Effector memory CD8-positive, alpha-beta T cell (primary cell): Measurements from ENCODE around the gene TOX3.

ENCODE experiments used
- ATAC-seq: fragments of 150-1000 bp; cut with Tn5 transposase; replicated peaks from 2 replicates; pipeline ENCODE4 v1.10.0; 2021; ENCODE audit warnings: mild to moderate bottlenecking, moderate library complexity
- DNase-seq, 3 experiments: peaks; one replicate each; pipeline ENCODE4 v3.0.0; 2021
- H3K27ac Mint-ChIP-seq, 2 donors: one replicate each; pipeline ENCODE4 v1.8.0; 2022; ENCODE audit warnings: mild to moderate bottlenecking in 2 of 2, mixed read lengths in 2 of 2, moderate library complexity in 2 of 2
- H3K27me3 Mint-ChIP-seq, 2 donors: one replicate each; pipeline ENCODE4 v1.8.0; 2022; ENCODE audit warnings: mixed read lengths in 2 of 2
- H3K36me3 Mint-ChIP-seq: one replicate; pipeline ENCODE4 v1.8.0; 2022; ENCODE audit warnings: mild to moderate bottlenecking, moderate library complexity, mixed read lengths; ENCODE audit not compliant: insufficient read depth
- H3K4me1 Mint-ChIP-seq, 2 donors: one replicate each; pipeline ENCODE4 v1.8.0; 2022; ENCODE audit warnings: low read depth in 2 of 2, mixed read lengths in 2 of 2
- H3K4me3 Mint-ChIP-seq, 2 donors: one replicate each; pipeline ENCODE4 v1.8.0; 2022; ENCODE audit warnings: mild to moderate bottlenecking in 2 of 2, mixed read lengths in 2 of 2, moderate library complexity in 2 of 2
- H3K9me3 Mint-ChIP-seq, 2 donors: one replicate each; pipeline ENCODE4 v1.8.0; 2022; ENCODE audit warnings: mixed read lengths in 2 of 2

TOX3 gene

GRCh38 chr16:52460639-52461178 lies 86.2 kb downstream of the TOX3 start:
- Mint-ChIP-seq H3K4me1 (no peaks in the 10 kb centered on the region), H3K4me3 (no peak overlapping the region), H3K27ac (no peak overlapping the region)

GRCh38 chr16:52456368-52456767 lies 90.6 kb downstream of the TOX3 start:
- H3K27ac Mint-ChIP-seq = no peak overlapping the region
- no peak overlapping the region for H3K4me3 Mint-ChIP-seq
- no peaks in the 10 kb centered on the region for H3K27me3 Mint-ChIP-seq
- no peak for DNase-seq
- no peak for ATAC-seq
- no peaks in the 10 kb centered on the region for H3K4me1 Mint-ChIP-seq
- H3K36me3 Mint-ChIP-seq = no peaks in the 10 kb centered on the region
- no peaks in the 10 kb centered on the region for H3K9me3 Mint-ChIP-seq

More at GRCh38 chr16:52460639-52461178, 86.2 kb downstream of the TOX3 start:
- Mint-ChIP-seq H3K27me3 (no peaks in the 10 kb centered on the region), H3K9me3 (no peaks in the 10 kb centered on the region), H3K36me3 (no peaks in the 10 kb centered on the region)
- DNase-seq (no peak), ATAC-seq (no peak)

- no peak for DNase-seq
- H3K9me3 Mint-ChIP-seq = peaks cover 0 to 2% of the 10 kb centered on the region in 2 donors
- no peaks in the 10 kb centered on the region for H3K36me3 Mint-ChIP-seq
- ATAC-seq = no peak
- H3K27ac Mint-ChIP-seq = no peak overlapping the region
- H3K4me1 Mint-ChIP-seq = no peaks in the 10 kb centered on the region
- no peaks in the 10 kb centered on the region for H3K27me3 Mint-ChIP-seq
- no peak overlapping the region for H3K4me3 Mint-ChIP-seq
These were observed 91.2 kb downstream of the TOX3 start for GRCh38 chr16:52455549-52456277.

- Mint-ChIP-seq H3K27ac (no peak overlapping the region), H3K4me3 (no peak overlapping the region), H3K4me1 (no peaks in the 10 kb centered on the region), H3K9me3 (peaks cover 2 to 16% of the 10 kb centered on the region in 2 donors), H3K36me3 (no peaks in the 10 kb centered on the region), H3K27me3 (no peaks in the 10 kb centered on the region)
- ATAC-seq (no peak), DNase-seq (no peak)
These were observed 93.3 kb downstream of the TOX3 start for GRCh38 chr16:52453644-52454043.

DNA sequence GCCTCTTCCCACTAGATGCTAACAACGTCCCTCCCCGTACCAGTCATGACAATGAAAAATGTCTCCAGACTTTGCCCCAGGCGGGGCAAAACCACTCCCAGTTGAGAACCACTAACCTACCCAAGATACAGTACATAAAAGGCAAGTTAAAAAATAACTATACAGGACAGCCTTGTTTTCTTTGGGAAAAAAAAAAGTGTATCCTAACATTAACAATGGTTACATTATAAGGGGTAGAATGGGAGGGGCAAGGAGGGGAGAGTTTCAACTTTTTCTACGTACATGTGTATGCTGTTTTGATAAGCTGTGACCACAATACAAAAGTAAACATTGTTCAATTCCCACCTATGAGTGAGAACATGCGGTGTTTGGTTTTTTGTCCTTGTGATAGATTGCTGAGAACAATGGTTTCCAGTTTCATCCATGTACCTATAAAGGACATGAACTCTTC lies 94.9 kb downstream of the TOX3 start:
- Mint-ChIP-seq H3K9me3 (peaks cover 2 to 18% of the 10 kb centered on the region in 2 donors), H3K4me3 (no peak overlapping the region), H3K4me1 (no peaks in the 10 kb centered on the region), H3K36me3 (no peaks in the 10 kb centered on the region), H3K27me3 (no peaks in the 10 kb centered on the region), H3K27ac (no peak overlapping the region)
- ATAC-seq (no peak), DNase-seq (no peak)

DNA sequence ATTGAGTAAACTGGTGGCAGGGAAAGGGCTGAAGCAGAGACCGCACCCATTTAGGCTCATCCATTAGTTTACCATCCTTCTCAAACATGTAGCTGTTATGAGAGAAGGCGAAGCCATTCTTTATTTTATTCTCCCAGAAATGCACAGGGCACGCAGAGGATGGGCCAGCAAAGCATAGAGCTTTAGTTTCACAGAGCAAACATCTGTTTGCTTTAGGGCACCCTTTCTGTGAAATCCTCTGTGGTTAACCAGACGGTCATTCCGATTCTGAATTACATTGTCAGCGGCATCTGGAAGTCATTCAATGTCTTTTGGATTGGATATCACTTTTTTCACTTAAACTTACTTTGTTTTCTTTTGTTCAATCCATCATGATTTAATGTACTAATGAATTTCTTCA lies 96.0 kb downstream of the TOX3 start:
- no peak overlapping the region for H3K4me3 Mint-ChIP-seq
- H3K27me3 Mint-ChIP-seq = no peaks in the 10 kb centered on the region
- H3K9me3 Mint-ChIP-seq = peaks cover 2 to 18% of the 10 kb centered on the region in 2 donors
- H3K27ac Mint-ChIP-seq = no peak overlapping the region
- no peaks in the 10 kb centered on the region for H3K36me3 Mint-ChIP-seq
- no peaks in the 10 kb centered on the region for H3K4me1 Mint-ChIP-seq
- ATAC-seq (no peak), DNase-seq (no peak)

- Mint-ChIP-seq H3K36me3 (no peaks in the 10 kb centered on the region), H3K27ac (no peak overlapping the region), H3K4me1 (no peaks in the 10 kb centered on the region), H3K9me3 (peaks cover 2 to 18% of the 10 kb centered on the region in 2 donors), H3K27me3 (no peaks in the 10 kb centered on the region), H3K4me3 (no peak overlapping the region)
- no peak for ATAC-seq
- no peak for DNase-seq
These were observed 96.7 kb downstream of the TOX3 start for GRCh38 chr16:52450241-52450640.

- peaks cover 2 to 18% of the 10 kb centered on the region in 2 donors for H3K9me3 Mint-ChIP-seq
- H3K27ac Mint-ChIP-seq = no peak overlapping the region
- H3K4me3 Mint-ChIP-seq = no peak overlapping the region
- DNase-seq (no peak), ATAC-seq (no peak)
- H3K4me1 Mint-ChIP-seq = no peaks in the 10 kb centered on the region
- no peaks in the 10 kb centered on the region for H3K36me3 Mint-ChIP-seq
- no peaks in the 10 kb centered on the region for H3K27me3 Mint-ChIP-seq
These were observed 100.9 kb downstream of the TOX3 start for GRCh38 chr16:52446080-52446479.

GRCh38 chr16:52441886-52442285 lies 105.1 kb downstream of the TOX3 start:
- H3K4me1 Mint-ChIP-seq = no peaks in the 10 kb centered on the region
- H3K27ac Mint-ChIP-seq = no peak overlapping the region
- ATAC-seq = no peak
- no peak overlapping the region for H3K4me3 Mint-ChIP-seq
- peaks cover 3 to 11% of the 10 kb centered on the region in 2 donors for H3K9me3 Mint-ChIP-seq
- H3K36me3 Mint-ChIP-seq = no peaks in the 10 kb centered on the region
- no peak for DNase-seq
- no peaks in the 10 kb centered on the region for H3K27me3 Mint-ChIP-seq

DNA sequence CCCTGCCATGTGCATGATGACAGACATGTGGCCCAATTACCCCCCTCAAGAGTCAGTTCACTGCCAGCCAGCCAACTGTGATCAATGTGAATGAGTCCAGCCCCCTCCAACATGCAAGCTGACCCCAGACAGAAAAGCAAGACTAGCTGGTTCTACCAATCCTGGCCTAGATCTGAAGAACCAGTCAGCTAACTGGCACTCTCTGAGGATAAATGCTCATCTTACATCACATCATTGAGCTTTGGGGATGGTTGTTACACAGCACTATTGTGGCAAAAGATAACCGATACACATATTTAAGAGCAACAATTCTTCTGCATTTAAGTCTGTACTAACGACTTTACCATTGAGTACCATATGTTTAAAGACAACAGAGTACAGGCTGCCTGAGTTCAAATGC lies 106.7 kb downstream of the TOX3 start:
- H3K4me1 Mint-ChIP-seq = no peaks in the 10 kb centered on the region
- no peaks in the 10 kb centered on the region for H3K27me3 Mint-ChIP-seq
- ATAC-seq (no peak), DNase-seq (no peak)
- H3K9me3 Mint-ChIP-seq = peaks cover 3 to 11% of the 10 kb centered on the region in 2 donors
- no peak overlapping the region for H3K4me3 Mint-ChIP-seq
- no peaks in the 10 kb centered on the region for H3K36me3 Mint-ChIP-seq
- no peak overlapping the region for H3K27ac Mint-ChIP-seq

DNA sequence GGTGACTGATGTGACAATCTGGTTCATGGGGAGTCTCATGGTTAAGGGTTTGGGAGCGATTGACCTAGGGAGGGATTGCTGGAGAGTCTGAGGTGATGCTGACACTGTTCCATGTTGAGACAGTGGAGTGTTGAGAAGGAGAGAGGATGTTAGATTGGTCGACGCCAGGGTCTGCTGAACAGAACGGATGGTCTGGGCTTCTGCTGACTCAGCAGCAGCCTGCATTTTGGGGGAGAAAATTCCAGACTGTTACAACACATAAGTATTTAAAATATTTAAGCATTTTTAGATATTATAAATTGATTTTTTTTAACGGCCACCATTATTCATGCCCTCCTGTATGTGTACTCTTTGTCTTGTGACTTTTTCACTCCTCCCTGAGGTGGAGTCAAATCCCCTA lies 107.2 kb downstream of the TOX3 start:
- Mint-ChIP-seq H3K4me1 (no peaks in the 10 kb centered on the region), H3K9me3 (peaks cover 3 to 11% of the 10 kb centered on the region in 2 donors), H3K4me3 (no peak overlapping the region), H3K36me3 (no peaks in the 10 kb centered on the region), H3K27me3 (no peaks in the 10 kb centered on the region), H3K27ac (no peak overlapping the region)
- DNase-seq = no peak
- no peak for ATAC-seq

DNA sequence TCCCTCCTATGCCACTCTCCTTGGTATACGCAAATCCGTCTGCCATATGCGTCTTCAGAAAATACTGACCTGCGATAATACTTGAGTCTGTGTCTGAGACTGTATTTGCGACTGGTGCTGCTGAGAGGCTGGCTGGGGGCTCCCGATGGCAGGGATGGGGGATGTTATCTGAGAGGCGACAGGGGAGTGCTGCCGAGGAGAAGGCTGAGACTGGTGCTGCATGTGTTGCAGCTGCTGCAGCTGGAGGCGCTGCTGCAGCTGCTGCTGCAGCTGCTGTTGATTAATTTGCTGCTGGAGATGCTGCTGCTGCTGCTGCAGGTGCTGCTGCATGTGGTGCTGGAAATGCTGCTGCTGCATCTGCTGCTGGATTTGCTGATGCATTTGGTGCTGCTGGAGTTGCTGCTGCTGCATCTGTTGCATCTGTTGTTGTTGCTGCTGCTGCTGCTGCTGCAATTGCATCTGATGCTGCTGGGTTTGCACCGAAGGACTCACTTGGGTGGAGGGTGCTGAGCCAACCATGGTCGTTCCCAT lies 107.7 kb downstream of the TOX3 start:
- Mint-ChIP-seq H3K4me1 (no peaks in the 10 kb centered on the region), H3K9me3 (peaks cover 4 to 15% of the 10 kb centered on the region in 2 donors), H3K36me3 (no peaks in the 10 kb centered on the region), H3K27me3 (no peaks in the 10 kb centered on the region), H3K27ac (no peak overlapping the region), H3K4me3 (no peak overlapping the region)
- ATAC-seq (no peak), DNase-seq (no peak)

- Mint-ChIP-seq H3K27me3 (no peaks in the 10 kb centered on the region), H3K9me3 (peaks cover 4 to 18% of the 10 kb centered on the region in 2 donors), H3K27ac (no peak overlapping the region), H3K4me1 (no peaks in the 10 kb centered on the region), H3K4me3 (no peak overlapping the region), H3K36me3 (no peaks in the 10 kb centered on the region)
- ATAC-seq = no peak
- no peak for DNase-seq
These were observed 109.7 kb downstream of the TOX3 start for GRCh38 chr16:52437277-52437670.
